Trophoblast cell (in vitro differentiated cells and primary cell): ENCODE data around the gene SRRT.
A peak's percentile ranks its signal among the peaks of the same experiment; 100 is the strongest.

Experiments
- DNase-seq, 2 donors: peaks; one replicate each; pipeline ENCODE4 v3.0.0-alpha.2; 2016
- H2AFZ ChIP-seq: 2 replicates; pipeline ENCODE4 v1.6.1; 2013; ENCODE audit warnings: low read length, moderate library complexity, mild to moderate bottlenecking; ENCODE audit not compliant: insufficient read depth, poor library complexity
- H2AK5ac ChIP-seq: 2 replicates; pipeline ENCODE4 v1.6.1; 2013; ENCODE audit warnings: mild to moderate bottlenecking, low read length
- H2BK120ac ChIP-seq: 2 replicates; pipeline ENCODE4 v1.6.1; 2013; ENCODE audit warnings: low read length, mild to moderate bottlenecking, moderate library complexity; ENCODE audit not compliant: insufficient read depth, poor library complexity
- H2BK12ac ChIP-seq: 2 replicates; pipeline ENCODE4 v1.6.1; 2013; ENCODE audit warnings: mild to moderate bottlenecking, low read length, moderate library complexity
- H2BK5ac ChIP-seq: 2 replicates; pipeline ENCODE4 v1.6.1; 2013; ENCODE audit warnings: low read length, low read depth, moderate library complexity, mild to moderate bottlenecking; ENCODE audit not compliant: poor library complexity
- H3K14ac ChIP-seq: 2 replicates; pipeline ENCODE4 v1.6.1; 2013; ENCODE audit warnings: mild to moderate bottlenecking, low read length
- H3K18ac ChIP-seq: 2 replicates; pipeline ENCODE4 v1.6.1; 2013; ENCODE audit warnings: mild to moderate bottlenecking, low read length
- H3K23ac ChIP-seq: 2 replicates; pipeline ENCODE4 v1.6.1; 2013; ENCODE audit warnings: low read length
- H3K27ac ChIP-seq: 2 replicates; pipeline ENCODE4 v1.5.1; 2013; ENCODE audit warnings: low read depth, mild to moderate bottlenecking, inconsistent platforms, low read length, moderate library complexity
- H3K27me3 ChIP-seq: 2 replicates; pipeline ENCODE4 v1.6.1; 2013; ENCODE audit warnings: inconsistent platforms, mild to moderate bottlenecking, low read length, moderate library complexity; ENCODE audit not compliant: insufficient read depth
- H3K36me3 ChIP-seq, 2 experiments: 1 replicate in 1 of 2; 2 replicates in 1 of 2; pipeline ENCODE4 v1.6.1; 2013; ENCODE audit warnings: low read length in 2 of 2, mild to moderate bottlenecking in 2 of 2, moderate library complexity in 1 of 2; ENCODE audit not compliant: insufficient read depth in 2 of 2, control insufficient read depth in 1 of 2
- H3K4ac ChIP-seq: 2 replicates; pipeline ENCODE4 v1.6.1; 2013; ENCODE audit warnings: low read depth, mild to moderate bottlenecking, low read length, moderate library complexity
- H3K4me1 ChIP-seq, 2 experiments: 1 replicate in 1 of 2; 2 replicates in 1 of 2; pipeline ENCODE4 v1.6.1; 2013; ENCODE audit warnings: low read length in 2 of 2, mild to moderate bottlenecking in 2 of 2, moderate library complexity in 1 of 2; ENCODE audit not compliant: insufficient read depth in 2 of 2, control insufficient read depth in 1 of 2
- H3K4me2 ChIP-seq: 2 replicates; pipeline ENCODE4 v1.6.1; 2013; ENCODE audit warnings: inconsistent platforms, mild to moderate bottlenecking, low read length, moderate library complexity
- H3K4me3 ChIP-seq: 2 replicates; pipeline ENCODE4 v1.5.1; 2013; ENCODE audit warnings: mild to moderate bottlenecking, low read depth, low read length, inconsistent platforms
- H3K79me1 ChIP-seq: one replicate; pipeline ENCODE4 v1.6.1; 2013; ENCODE audit warnings: low read length
- H3K79me2 ChIP-seq: 2 replicates; pipeline ENCODE4 v1.6.1; 2013; ENCODE audit warnings: low read length, mild to moderate bottlenecking; ENCODE audit not compliant: control insufficient read depth, insufficient read depth, poor library complexity
- H3K9ac ChIP-seq: 2 replicates; pipeline ENCODE4 v1.6.1; 2013; ENCODE audit warnings: mild to moderate bottlenecking, low read length
- H3K9me3 ChIP-seq: 2 replicates; pipeline ENCODE4 v1.6.1; 2013; ENCODE audit warnings: low read depth, mild to moderate bottlenecking, control low read depth, inconsistent platforms, low read length; ENCODE audit not compliant: insufficient read depth
- H4K12ac ChIP-seq: 2 replicates; pipeline ENCODE4 v1.6.1; 2013; ENCODE audit warnings: low read depth, mild to moderate bottlenecking, low read length, moderate library complexity
- H4K8ac ChIP-seq: 2 replicates; pipeline ENCODE4 v1.6.1; 2013; ENCODE audit warnings: low read depth, mild to moderate bottlenecking, low read length, moderate library complexity
- H4K91ac ChIP-seq: one replicate; pipeline ENCODE4 v1.6.1; 2013; ENCODE audit warnings: low read depth, mild to moderate bottlenecking, low read length, moderate library complexity
- WGBS: extraction: QIAGEN DNeasy Blood & Tissue Kit; methylation state at CpG from one replicate; pipeline ENCODE4 v1.1.7; 2013; ENCODE audit warnings: missing lambda C conversion rate; ENCODE audit not compliant: insufficient read length, insufficient coverage; ENCODE audit errors: extremely low coverage; 5-methylcytosine and 5-hydroxymethylcytosine counted together

The SRRT gene

DNA sequence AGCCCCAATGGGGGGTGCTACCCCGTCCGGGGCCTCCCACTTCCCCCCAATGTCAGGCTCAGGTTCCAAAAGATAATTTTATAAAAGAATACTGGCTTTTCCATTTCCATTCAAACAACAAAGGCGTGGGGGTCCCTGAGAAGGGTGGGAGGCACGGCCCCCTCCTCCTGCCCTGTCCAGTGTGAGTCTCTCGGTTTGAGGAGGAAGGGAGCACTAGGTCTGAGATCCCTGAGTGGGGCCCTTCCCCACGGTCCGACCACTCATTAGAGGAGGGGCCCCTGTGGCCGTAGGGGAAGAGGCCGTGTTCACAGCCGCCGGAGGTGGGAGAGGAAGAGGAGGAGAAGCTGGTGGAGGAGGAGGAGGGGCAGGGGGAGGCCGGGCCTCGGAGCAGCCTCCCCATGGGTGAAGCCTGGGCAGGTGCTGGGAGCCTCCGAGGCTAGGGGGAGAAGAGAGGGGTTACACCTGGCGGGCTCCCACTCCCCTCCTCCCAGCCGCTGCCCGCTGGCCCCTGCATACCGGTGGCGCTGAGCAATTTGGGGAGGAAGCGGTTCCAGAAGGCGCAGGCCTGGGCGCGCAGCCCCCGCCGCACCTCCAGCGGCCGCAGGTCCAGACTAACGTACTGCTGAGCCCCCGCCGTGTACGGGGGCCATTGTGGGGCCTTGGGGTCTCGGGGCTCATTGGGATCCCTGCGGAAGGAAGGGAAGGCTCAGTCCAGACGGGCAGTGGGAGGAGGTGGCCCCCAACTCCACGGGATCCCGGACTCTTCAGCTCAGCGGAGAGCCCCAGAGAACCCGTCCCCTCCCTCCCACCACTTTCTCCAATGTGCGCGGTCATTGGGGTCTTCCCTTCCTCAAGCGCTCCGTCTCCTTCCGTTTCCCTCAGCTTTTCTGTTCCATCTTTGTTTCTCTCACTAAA lies 16.0 kb downstream of the SRRT start:
- Histone ChIP-seq H3K4ac (peak overlapping the region; percentile 61), H2BK5ac (peak overlapping the region; percentile 92), H3K4me1 (peaks cover 21 to 40% of the 10 kb centered on the region in 2 experiments), H3K27ac (peak overlapping the region; percentile 98), H2AK5ac (peak overlapping the region; percentile 82), H2AFZ (peak overlapping the region; percentile 62), H3K14ac (peak overlapping the region; percentile 79), H3K79me1 (peaks cover 24% of the 10 kb centered on the region), H4K91ac (peak overlapping the region; percentile 98), H3K23ac (no peak overlapping the region), H3K36me3 (peaks cover 40 to 43% of the 10 kb centered on the region in 2 experiments), H3K27me3 (peaks cover under 1% of the 10 kb centered on the region), H3K4me3 (peak overlapping the region; percentile 64), H2BK12ac (peak overlapping the region; percentile 61), H3K18ac (peak overlapping the region; percentile 81), H3K9me3 (no peaks in the 10 kb centered on the region), H3K4me2 (peak overlapping the region; percentile 92), H4K12ac (peak overlapping the region; percentile 75), H3K9ac (peak overlapping the region; percentile 57), H2BK120ac (peak overlapping the region; percentile 83), H3K79me2 (peaks cover 17% of the 10 kb centered on the region), H4K8ac (peak overlapping the region; percentile 95)
- DNase-seq: peak in 1 of 2 donors; percentile 27
- no CpG with 5 or more reads among the region's 43 CpGs for WGBS

DNA sequence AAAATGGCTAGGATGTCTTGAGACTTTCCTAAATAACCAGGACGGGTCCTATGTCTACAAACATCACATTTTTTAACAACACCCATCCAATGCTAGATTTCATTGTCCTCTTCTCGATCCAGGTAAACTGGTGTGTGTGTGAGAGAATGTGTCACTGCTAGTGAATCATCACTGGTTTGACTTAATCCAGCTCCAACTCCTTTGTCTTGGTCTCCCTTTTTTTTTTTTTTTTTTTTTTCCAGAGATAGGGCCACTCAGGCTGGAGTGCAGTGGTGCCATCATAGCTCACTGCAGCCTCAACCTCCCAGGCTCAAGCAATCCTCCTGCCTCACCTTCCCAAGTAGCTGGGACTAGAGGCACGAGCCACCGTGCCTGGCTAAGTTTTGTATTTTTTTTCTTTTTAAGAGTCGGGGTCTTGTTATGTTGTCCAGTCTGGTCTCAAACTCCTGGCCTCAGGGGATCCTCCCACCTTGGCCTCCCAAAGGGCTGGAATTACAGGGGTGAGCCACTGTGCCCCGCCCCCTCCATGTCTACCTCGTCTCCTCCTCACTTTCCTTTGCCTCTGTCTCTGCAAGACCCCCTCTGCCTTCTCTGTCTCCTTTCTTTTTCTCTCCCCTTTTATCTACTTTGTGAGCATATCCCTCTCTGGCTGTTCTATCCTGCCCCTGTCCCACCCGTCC lies 16.8 kb downstream of the SRRT start:
- peaks cover 27 to 48% of the 10 kb centered on the region in 2 experiments for H3K4me1 ChIP-seq
- no peak overlapping the region for H3K14ac ChIP-seq
- H3K27me3 ChIP-seq: peaks cover 7% of the 10 kb centered on the region
- H3K23ac ChIP-seq: no peak overlapping the region
- H3K36me3 ChIP-seq: peaks cover 32 to 36% of the 10 kb centered on the region in 2 experiments
- WGBS: no CpG with 5 or more reads among the region's 8 CpGs
- peak overlapping the region; percentile 50 for H2BK12ac ChIP-seq
- peak overlapping the region; percentile 98 for H4K91ac ChIP-seq
- peak overlapping the region; percentile 95 for H4K8ac ChIP-seq
- no peaks in the 10 kb centered on the region for H3K9me3 ChIP-seq
- peak overlapping the region; percentile 64 for H2AK5ac ChIP-seq
- H3K18ac ChIP-seq: no peak overlapping the region
- H2BK5ac ChIP-seq: peak overlapping the region; percentile 92
- peaks cover 17% of the 10 kb centered on the region for H3K79me2 ChIP-seq
- H3K27ac ChIP-seq: peak overlapping the region; percentile 98
- H3K4ac ChIP-seq: peak overlapping the region; percentile 61
- H2BK120ac ChIP-seq: peak overlapping the region; percentile 34
- H4K12ac ChIP-seq: no peak overlapping the region
- H3K9ac ChIP-seq: no peak overlapping the region
- peak overlapping the region; percentile 92 for H3K4me2 ChIP-seq
- peak in 1 of 2 donors; percentile 39 for DNase-seq
- peaks cover 24% of the 10 kb centered on the region for H3K79me1 ChIP-seq
- H2AFZ ChIP-seq: no peak overlapping the region
- H3K4me3 ChIP-seq: no peak overlapping the region

DNA sequence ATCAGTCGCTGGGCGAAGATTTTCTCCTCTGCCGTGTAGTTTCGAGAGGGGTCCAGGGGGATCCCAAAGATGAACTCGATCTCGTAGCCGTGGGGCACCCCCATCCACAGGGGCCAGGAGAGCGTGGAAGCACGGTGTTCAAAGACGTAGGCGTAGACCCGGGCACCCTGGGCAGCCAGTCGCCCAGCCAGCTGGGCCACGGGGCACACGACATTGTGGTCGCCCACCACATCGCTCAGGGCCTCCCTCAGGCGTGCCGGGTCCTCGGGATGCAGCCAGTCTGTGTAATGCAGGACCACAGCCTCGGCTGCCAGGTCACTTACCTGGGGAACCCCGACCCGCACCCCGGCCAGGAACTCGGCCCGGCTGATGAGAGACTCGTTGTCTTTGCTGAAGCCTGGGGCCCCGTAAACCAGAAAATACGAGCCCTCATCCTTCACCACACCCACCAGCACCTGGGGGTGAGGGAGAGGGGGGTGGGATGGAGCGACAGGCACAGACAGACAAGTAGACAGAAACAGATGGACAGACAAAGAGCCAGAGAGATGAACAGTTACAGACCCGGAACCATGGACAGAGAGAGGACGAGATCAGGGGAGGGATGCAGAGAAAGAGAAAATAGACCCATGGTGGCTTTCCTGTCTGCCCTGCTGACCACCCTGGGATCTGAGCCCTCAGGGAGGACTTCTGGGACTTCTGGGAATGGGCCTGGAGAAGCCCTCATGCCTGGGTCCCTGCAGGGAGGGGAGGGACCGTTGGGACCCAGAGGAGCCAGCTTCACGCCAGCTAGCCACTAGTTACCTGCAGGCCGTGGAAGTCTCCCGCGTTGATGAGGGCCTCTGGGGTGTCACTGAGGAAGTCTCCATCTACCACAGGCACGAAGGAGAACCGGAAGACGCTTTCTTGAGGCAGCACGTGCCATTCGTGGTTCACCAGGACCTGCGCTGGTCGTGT lies 17.7 kb downstream of the SRRT start:
- Histone ChIP-seq H3K4me3 (no peak overlapping the region), H2AFZ (no peak overlapping the region), H3K9me3 (no peaks in the 10 kb centered on the region), H3K27me3 (peaks cover 9% of the 10 kb centered on the region), H3K4me2 (no peak overlapping the region), H3K4ac (no peak overlapping the region), H3K36me3 (peaks cover 23 to 26% of the 10 kb centered on the region in 2 experiments), H2BK5ac (no peak overlapping the region), H3K9ac (no peak overlapping the region), H3K79me2 (peaks cover 17% of the 10 kb centered on the region), H3K23ac (no peak overlapping the region), H2BK120ac (peak overlapping the region; percentile 34), H3K14ac (peak overlapping the region; percentile 12), H4K12ac (no peak overlapping the region), H2BK12ac (peak overlapping the region; percentile 50), H3K18ac (no peak overlapping the region), H3K79me1 (peaks cover 24% of the 10 kb centered on the region), H4K91ac (peak overlapping the region; percentile 53), H3K27ac (no peak overlapping the region), H4K8ac (no peak overlapping the region), H2AK5ac (peak overlapping the region; percentile 64), H3K4me1 (peaks cover 27 to 49% of the 10 kb centered on the region in 2 experiments)
- DNase-seq: no peak
- WGBS: no CpG with 5 or more reads among the region's 44 CpGs
